ENCODE results near the gene AIFM3.

Gene AIFM3

DNA sequence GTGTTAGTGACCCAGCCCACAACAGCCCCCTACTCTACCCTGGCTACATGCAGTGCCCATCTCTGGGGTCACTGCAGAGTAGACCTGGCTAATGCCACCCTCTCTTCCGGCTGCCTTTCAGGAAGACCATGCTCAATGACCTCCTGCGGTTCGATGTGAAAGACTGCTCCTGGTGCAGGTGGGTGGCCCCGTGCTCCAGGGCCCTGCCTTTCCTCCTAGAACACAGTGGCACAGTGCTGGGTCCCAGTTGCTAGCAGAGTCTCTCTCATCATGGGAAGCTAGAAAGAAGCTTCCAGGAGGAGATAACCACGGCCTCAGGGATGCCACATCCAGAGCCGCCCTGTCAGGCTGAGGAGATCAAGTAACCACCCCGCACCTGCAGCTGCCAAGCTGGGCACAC lies 18.7 kb downstream of the AIFM3 start:
- Histone ChIP-seq H3K79me2 (ENCODE audit: control insufficient read depth, low read length) (peaks cover 29% of the 10 kb centered on the region), H3K4me2 (ENCODE audit: low read length) (no peak overlapping the region), H3K9me3 (ENCODE audit: control insufficient read depth, insufficient read depth, low read length) (no peaks in the 10 kb centered on the region), H3K27me3 (ENCODE audit: control insufficient read depth, low read length) (no peaks in the 10 kb centered on the region), H3K9me2 (replicated peaks; ENCODE audit: control insufficient read depth, low read length) (no peaks in the 10 kb centered on the region), H3F3A (ENCODE audit: control insufficient read depth, insufficient read depth) (no peaks in the 10 kb centered on the region), H4K20me1 (ENCODE audit: control insufficient read depth, insufficient read depth, low read depth, low read length) (no peaks in the 10 kb centered on the region), H3K4me3 (ENCODE audit: low read length) (no peak overlapping the region), H3K27ac (ENCODE audit: low read depth, low read length) (no peak overlapping the region), H3K4me1 (ENCODE audit: control insufficient read depth, low read length) (peaks cover 27% of the 10 kb centered on the region), H3K36me3 (ENCODE audit: control insufficient read depth, low read length) (peaks cover 56% of the 10 kb centered on the region)
- TF ChIP-seq, protein P1, sequence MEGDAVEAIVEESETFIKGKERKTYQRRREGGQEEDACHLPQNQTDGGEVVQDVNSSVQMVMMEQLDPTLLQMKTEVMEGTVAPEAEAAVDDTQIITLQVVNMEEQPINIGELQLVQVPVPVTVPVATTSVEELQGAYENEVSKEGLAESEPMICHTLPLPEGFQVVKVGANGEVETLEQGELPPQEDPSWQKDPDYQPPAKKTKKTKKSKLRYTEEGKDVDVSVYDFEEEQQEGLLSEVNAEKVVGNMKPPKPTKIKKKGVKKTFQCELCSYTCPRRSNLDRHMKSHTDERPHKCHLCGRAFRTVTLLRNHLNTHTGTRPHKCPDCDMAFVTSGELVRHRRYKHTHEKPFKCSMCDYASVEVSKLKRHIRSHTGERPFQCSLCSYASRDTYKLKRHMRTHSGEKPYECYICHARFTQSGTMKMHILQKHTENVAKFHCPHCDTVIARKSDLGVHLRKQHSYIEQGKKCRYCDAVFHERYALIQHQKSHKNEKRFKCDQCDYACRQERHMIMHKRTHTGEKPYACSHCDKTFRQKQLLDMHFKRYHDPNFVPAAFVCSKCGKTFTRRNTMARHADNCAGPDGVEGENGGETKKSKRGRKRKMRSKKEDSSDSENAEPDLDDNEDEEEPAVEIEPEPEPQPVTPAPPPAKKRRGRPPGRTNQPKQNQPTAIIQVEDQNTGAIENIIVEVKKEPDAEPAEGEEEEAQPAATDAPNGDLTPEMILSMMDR (IDR thresholded peaks at IDR 0.05; ENCODE audit: low read depth, low read length, poor library complexity, severe bottlenecking), result no peak
- no peak for TF ChIP-seq EZH2phosphoT487 (IDR thresholded peaks at IDR 0.05; ENCODE audit: borderline replicate concordance, low read length)

DNA sequence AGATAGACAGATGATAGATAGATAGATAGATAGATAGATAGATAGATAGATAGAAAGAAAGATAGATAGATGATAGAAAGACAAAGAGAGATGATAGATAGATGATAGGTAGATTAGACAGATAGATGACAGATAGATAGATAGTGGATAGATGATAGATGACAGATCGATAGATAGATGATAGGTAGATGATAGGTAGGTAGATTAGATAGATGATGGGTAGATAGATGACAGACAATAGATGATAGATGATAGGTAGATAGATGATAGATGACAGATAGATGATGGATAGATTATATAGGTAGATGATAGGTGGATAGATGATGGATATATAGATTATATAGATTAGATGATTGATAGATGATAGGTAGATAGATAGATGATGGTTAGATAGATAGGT lies 19.3 kb downstream of the AIFM3 start:
- Histone ChIP-seq H3K79me2 (ENCODE audit: control insufficient read depth, low read length) (peaks cover 26% of the 10 kb centered on the region), H3K27ac (ENCODE audit: low read depth, low read length) (no peak overlapping the region), H3K4me1 (ENCODE audit: control insufficient read depth, low read length) (peaks cover 20% of the 10 kb centered on the region), H3K9me2 (replicated peaks; ENCODE audit: control insufficient read depth, low read length) (no peaks in the 10 kb centered on the region), H3K27me3 (ENCODE audit: control insufficient read depth, low read length) (no peaks in the 10 kb centered on the region), H3K9me3 (ENCODE audit: control insufficient read depth, insufficient read depth, low read length) (no peaks in the 10 kb centered on the region), H3F3A (ENCODE audit: control insufficient read depth, insufficient read depth) (no peaks in the 10 kb centered on the region), H3K36me3 (ENCODE audit: control insufficient read depth, low read length) (peaks cover 58% of the 10 kb centered on the region), H4K20me1 (ENCODE audit: control insufficient read depth, insufficient read depth, low read depth, low read length) (no peaks in the 10 kb centered on the region), H3K4me3 (ENCODE audit: low read length) (no peak overlapping the region), H3K4me2 (ENCODE audit: low read length) (no peak overlapping the region)
- TF ChIP-seq, protein P1 (IDR thresholded peaks at IDR 0.05; ENCODE audit: low read depth, low read length, poor library complexity, severe bottlenecking), result no peak
- TF ChIP-seq EZH2phosphoT487 (IDR thresholded peaks at IDR 0.05; ENCODE audit: borderline replicate concordance, low read length), result no peak

DNA sequence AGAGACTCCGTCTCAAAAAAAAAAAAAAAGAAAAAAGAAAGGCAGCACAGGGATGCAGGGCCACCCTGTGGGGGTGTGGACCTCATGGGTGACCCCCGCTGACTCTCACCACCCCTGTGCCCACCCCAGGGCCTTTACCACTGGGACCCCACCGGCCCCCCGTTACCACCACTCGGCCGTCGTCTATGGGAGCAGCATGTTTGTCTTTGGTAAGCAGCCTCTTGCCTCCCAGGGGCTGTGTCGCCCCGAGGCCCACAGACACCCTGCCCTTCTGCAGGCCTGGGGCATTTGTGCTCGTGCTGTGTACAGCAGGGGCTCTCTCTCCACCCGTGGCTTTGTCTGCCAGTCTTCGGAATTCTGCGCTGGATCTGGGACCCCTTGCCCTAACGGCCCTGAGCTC lies 20.3 kb downstream of the AIFM3 start:
- H3K36me3 ChIP-seq (ENCODE audit: control insufficient read depth, low read length), result peaks cover 66% of the 10 kb centered on the region
- H4K20me1 ChIP-seq (ENCODE audit: control insufficient read depth, insufficient read depth, low read depth, low read length), result no peaks in the 10 kb centered on the region
- peaks cover 22% of the 10 kb centered on the region for H3K79me2 ChIP-seq (ENCODE audit: control insufficient read depth, low read length)
- no peak overlapping the region for H3K4me2 ChIP-seq (ENCODE audit: low read length)
- no peaks in the 10 kb centered on the region for H3K27me3 ChIP-seq (ENCODE audit: control insufficient read depth, low read length)
- no peaks in the 10 kb centered on the region for H3K9me2 ChIP-seq (replicated peaks; ENCODE audit: control insufficient read depth, low read length)
- TF ChIP-seq, protein P1 (IDR thresholded peaks at IDR 0.05; ENCODE audit: low read depth, low read length, poor library complexity, severe bottlenecking), result no peak
- no peak for TF ChIP-seq EZH2phosphoT487 (IDR thresholded peaks at IDR 0.05; ENCODE audit: borderline replicate concordance, low read length)
- no peak overlapping the region for H3K27ac ChIP-seq (ENCODE audit: low read depth, low read length)
- H3K4me3 ChIP-seq (ENCODE audit: low read length), result no peak overlapping the region
- no peaks in the 10 kb centered on the region for H3F3A ChIP-seq (ENCODE audit: control insufficient read depth, insufficient read depth)
- peaks cover 18% of the 10 kb centered on the region for H3K4me1 ChIP-seq (ENCODE audit: control insufficient read depth, low read length)
- no peaks in the 10 kb centered on the region for H3K9me3 ChIP-seq (ENCODE audit: control insufficient read depth, insufficient read depth, low read length)
